Activated T-cell treated with anti-CD3 and anti-CD28 coated beads, Interleukin-2, amount 50 U/mL, for 4 hours (primary cell): ENCODE measurements around the gene COP1. TPM values are rescaled to one million over a fixed set of nuclear protein-coding genes. Genes with fewer than 3 reads are reported as not detected.
"Not testable (repeated sequence)": the region's sequence is repeated elsewhere in the genome, so short reads cannot be mapped to it uniquely, and the experiment has no call there.

Experiments
- ATAC-seq, 2 donors: fragments of 200-7000 bp; cut with Tn5 transposase; one replicate each; pipeline ENCODE4 v1.10.0; 2021
- DNase-seq: peaks from one replicate; pipeline ENCODE4 v3.0.0-alpha.2; 2020
- H3K27me3 Mint-ChIP-seq: one replicate; pipeline ENCODE4 v1.8.0; 2021; ENCODE audit warnings: low read depth, mixed read lengths
- H3K36me3 Mint-ChIP-seq: one replicate; pipeline ENCODE4 v1.8.0; 2022; ENCODE audit warnings: mixed read lengths; ENCODE audit not compliant: insufficient read depth
- H3K4me1 Mint-ChIP-seq: one replicate; pipeline ENCODE4 v1.8.0; 2021; ENCODE audit warnings: low read depth, mixed read lengths
- H3K4me3 Mint-ChIP-seq: one replicate; pipeline ENCODE4 v1.8.0; 2021; ENCODE audit warnings: mild to moderate bottlenecking, moderate library complexity, mixed read lengths
- H3K9me3 Mint-ChIP-seq: one replicate; pipeline ENCODE4 v1.8.0; 2021; ENCODE audit warnings: mixed read lengths
- total RNA-seq, 3 donors: library from RNA; stranded (reverse); gene quantifications; one replicate each; pipeline ENCODE4 v1.2.1, GENCODE V29; 2021

The COP1 gene
- total RNA-seq, 3 donors from 2014 or later: 36.2 to 41.2 (median 39.3) TPM

DNA sequence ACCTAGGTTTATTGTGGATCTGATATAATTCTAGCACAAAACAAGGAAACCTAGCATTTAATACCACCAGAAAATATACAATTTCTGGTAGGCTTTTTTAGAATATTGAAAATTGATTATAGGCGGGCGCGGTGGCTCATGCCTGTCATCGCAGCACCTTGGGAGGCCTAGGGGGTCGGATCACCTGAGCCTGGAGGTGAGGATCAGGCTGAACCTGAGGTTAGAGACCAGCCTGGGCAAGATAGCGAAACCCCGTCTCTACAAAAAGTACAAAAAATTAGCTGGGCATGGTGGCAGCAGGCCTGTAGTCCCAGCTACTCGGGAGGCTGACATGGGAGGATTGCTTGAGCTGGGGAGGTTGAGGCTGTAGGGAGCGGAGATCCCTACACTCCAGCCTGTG is 948 bp upstream of the COP1 start:
- no peak for ATAC-seq

DNA sequence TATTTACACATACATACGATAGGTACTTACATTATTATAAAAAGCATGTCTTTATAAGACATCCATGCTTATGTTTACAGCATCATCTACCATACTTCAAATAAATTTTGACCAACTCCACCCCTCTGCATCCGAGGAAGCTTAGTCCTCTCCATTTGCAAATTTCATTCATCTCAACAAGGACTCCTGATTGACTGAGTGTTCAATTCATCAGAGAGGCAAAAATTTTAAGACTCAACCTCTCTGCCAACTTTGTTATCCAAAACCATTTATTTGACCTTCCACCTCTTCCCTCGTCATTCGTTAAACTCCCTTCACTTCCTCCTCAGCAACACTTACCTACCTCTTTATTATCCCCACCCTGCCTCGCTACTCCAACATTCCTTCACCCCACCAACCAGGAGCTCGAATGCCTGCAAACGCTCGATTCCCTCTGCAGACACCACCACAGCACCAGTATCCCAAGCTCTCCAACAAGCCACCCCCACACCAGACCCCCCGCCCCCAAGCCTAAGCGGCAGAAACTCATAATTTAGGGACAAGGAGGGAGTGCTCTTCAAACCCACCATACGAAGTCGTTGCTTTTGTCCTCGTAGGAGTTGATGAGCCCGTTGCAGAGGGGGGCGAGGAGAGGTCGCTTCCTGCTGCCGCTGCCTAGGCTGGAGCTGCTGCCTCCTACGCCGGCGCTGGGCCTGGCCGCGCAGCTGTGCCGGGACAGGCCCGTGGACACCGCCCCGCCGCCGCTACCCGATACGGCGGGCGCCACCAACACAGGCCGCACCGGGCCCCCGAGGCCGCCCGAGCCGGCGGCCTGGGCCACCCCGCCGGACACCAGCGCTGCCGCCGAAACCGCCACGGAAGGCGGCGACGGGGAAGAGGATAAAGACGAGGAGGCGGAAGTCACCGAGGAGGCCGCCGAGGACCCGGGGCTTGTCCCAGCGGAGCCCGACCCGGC is 803 bp downstream of the COP1 start:
- DNase-seq (peak; percentile 20), ATAC-seq (peak; percentile 19 to 24)
- Mint-ChIP-seq H3K4me3 (peak overlapping the region; percentile 99), H3K9me3 (no peaks in the 10 kb centered on the region), H3K36me3 (peaks cover 6% of the 10 kb centered on the region), H3K27me3 (no peaks in the 10 kb centered on the region), H3K4me1 (peaks cover 40% of the 10 kb centered on the region)

More for the DNA sequence above, 948 bp upstream of the COP1 start:
- Mint-ChIP-seq H3K4me3 (peak overlapping the region; percentile 98), H3K9me3 (no peaks in the 10 kb centered on the region), H3K4me1 (peaks cover 34% of the 10 kb centered on the region), H3K36me3 (peaks cover 3% of the 10 kb centered on the region), H3K27me3 (no peaks in the 10 kb centered on the region)
- no peak for DNase-seq

DNA sequence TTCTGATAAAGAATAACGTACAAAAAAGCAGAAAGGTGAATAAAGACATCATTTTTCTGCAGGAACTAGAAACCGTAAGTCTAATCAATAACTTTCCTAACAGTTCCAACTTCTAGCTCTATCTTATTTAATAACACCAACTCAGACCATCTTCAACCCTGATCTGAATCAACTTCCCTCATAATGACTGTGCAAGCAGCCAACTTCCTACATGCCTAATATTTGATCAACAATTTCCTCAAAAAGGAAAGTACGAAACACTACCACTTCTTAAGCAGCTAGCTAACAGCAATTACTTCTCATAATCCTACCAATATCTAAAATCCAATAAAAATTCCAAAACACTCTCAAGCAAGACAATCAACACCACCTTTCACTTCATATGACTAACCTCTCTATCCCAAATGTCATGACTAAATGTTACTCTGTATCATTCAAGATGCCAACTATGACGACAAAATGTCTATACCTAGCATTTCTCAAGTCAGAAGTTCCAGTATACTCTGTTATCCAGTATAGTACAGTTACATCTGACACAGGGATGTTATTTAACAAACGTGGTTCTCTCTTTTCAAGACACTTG is 1.7 kb downstream of the COP1 start:
- ATAC-seq (peak; percentile 4 to 12), DNase-seq (no peak)
- Mint-ChIP-seq H3K9me3 (no peaks in the 10 kb centered on the region), H3K4me3 (peak overlapping the region; percentile 99), H3K27me3 (no peaks in the 10 kb centered on the region), H3K36me3 (peaks cover 6% of the 10 kb centered on the region), H3K4me1 (peaks cover 44% of the 10 kb centered on the region)

- not testable (repeated sequence) for ATAC-seq, H3K36me3 Mint-ChIP-seq, H3K27me3 Mint-ChIP-seq, DNase-seq, H3K9me3 Mint-ChIP-seq
- Mint-ChIP-seq H3K4me1 (peaks cover 52% of the 10 kb centered on the region), H3K4me3 (peak overlapping the region; percentile 99)
Measured at GRCh38 chr1:176204655-176205054, 2.4 kb downstream of the COP1 start.

GRCh38 chr1:176203735-176204134 is 3.4 kb downstream of the COP1 start:
- Mint-ChIP-seq H3K4me1 (peaks cover 57% of the 10 kb centered on the region), H3K4me3 (no peak overlapping the region), H3K27me3 (no peaks in the 10 kb centered on the region), H3K36me3 (peaks cover 3% of the 10 kb centered on the region), H3K9me3 (no peaks in the 10 kb centered on the region)
- ATAC-seq (no peak), DNase-seq (no peak)

GRCh38 chr1:176201568-176201967 is 5.5 kb downstream of the COP1 start:
- DNase-seq: no peak
- Mint-ChIP-seq H3K27me3 (no peaks in the 10 kb centered on the region), H3K9me3 (no peaks in the 10 kb centered on the region), H3K36me3 (peaks cover 7% of the 10 kb centered on the region), H3K4me3 (no peak overlapping the region), H3K4me1 (peaks cover 65% of the 10 kb centered on the region)
- no peak for ATAC-seq

DNA sequence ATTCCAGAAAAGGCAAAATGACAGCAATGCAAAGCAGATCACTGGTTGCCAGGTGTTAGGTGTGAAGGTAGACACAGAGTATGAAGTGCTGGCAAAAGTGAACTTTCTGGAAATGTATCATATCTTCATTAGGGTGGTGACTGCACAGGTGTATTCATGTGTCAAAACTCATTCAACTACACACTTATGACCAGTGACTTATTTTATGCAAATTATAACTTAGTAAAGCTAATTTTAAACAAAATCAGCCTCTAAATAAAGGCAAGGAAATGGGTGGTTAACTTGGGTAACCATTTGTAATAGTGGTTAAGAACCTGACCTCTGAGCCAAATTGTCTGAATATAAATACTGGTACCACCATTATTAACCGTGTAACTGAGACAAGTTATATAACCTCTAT is 7.4 kb downstream of the COP1 start:
- H3K36me3 Mint-ChIP-seq: peaks cover 7% of the 10 kb centered on the region
- peaks cover 68% of the 10 kb centered on the region for H3K4me1 Mint-ChIP-seq
- no peaks in the 10 kb centered on the region for H3K9me3 Mint-ChIP-seq
- DNase-seq (no peak), ATAC-seq (no peak)
- H3K27me3 Mint-ChIP-seq: no peaks in the 10 kb centered on the region
- H3K4me3 Mint-ChIP-seq: no peak overlapping the region

- Mint-ChIP-seq H3K36me3 (peaks cover 8% of the 10 kb centered on the region), H3K27me3 (no peaks in the 10 kb centered on the region), H3K4me3 (no peak overlapping the region), H3K4me1 (peaks cover 67% of the 10 kb centered on the region), H3K9me3 (peaks cover 3% of the 10 kb centered on the region)
- ATAC-seq (no peak), DNase-seq (no peak)
Measured at GRCh38 chr1:176198413-176198812, 8.7 kb downstream of the COP1 start.

GRCh38 chr1:176196728-176197127 is 10.4 kb downstream of the COP1 start:
- Mint-ChIP-seq H3K9me3 (peaks cover 3% of the 10 kb centered on the region), H3K36me3 (peaks cover 10% of the 10 kb centered on the region), H3K27me3 (no peaks in the 10 kb centered on the region), H3K4me1 (peaks cover 76% of the 10 kb centered on the region), H3K4me3 (peak overlapping the region; percentile 74)
- DNase-seq (no peak), ATAC-seq (peak in 1 of 2 donors; percentile 27)

DNA sequence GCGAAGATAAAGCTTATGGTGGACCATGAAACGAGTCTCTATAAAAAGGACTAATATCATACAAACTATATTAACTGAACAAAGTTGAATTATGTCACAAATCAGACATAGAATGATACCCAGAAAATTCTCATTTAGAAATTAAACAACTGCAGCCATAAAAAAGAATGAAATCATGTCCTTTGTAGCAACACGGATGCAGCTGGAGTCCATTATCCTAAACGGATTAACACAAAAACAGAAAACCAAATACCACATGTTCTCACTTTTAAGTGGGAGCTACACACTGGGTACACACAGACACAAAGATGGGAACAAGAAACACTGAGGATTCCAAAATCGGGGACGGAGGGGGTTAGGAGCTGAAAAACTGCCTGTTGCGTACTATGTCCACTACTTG is 11.5 kb downstream of the COP1 start:
- Mint-ChIP-seq H3K9me3 (peaks cover 3% of the 10 kb centered on the region), H3K36me3 (peaks cover 14% of the 10 kb centered on the region), H3K27me3 (no peaks in the 10 kb centered on the region), H3K4me3 (peak overlapping the region; percentile 13), H3K4me1 (peaks cover 76% of the 10 kb centered on the region)
- ATAC-seq (no peak), DNase-seq (no peak)

DNA sequence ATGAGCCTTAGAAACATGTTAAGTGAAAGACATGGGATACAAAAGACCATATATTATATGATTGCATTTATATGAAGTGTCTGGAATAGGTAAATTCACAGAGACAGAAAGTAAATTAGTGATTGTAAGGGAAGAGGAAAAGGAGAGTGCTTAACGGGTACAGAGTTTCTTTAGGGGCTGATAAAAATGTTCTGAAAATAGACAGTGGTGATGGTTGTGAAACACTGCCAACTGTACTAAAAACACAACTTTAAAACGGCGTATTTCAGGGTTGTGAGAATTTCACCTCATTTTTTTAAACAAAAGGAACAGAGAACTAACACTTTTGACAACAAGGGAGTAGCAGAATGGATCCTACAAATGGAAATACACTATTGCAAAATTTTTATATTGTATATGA is 13.4 kb downstream of the COP1 start:
- ATAC-seq (no peak), DNase-seq (no peak)
- Mint-ChIP-seq H3K36me3 (peaks cover 14% of the 10 kb centered on the region), H3K27me3 (no peaks in the 10 kb centered on the region), H3K4me3 (no peak overlapping the region), H3K9me3 (peaks cover 3% of the 10 kb centered on the region), H3K4me1 (peaks cover 78% of the 10 kb centered on the region)

- Mint-ChIP-seq H3K36me3 (peaks cover 13% of the 10 kb centered on the region), H3K27me3 (no peaks in the 10 kb centered on the region), H3K9me3 (peaks cover 3% of the 10 kb centered on the region), H3K4me3 (no peak overlapping the region), H3K4me1 (peaks cover 79% of the 10 kb centered on the region)
- no peak for DNase-seq
- peak; percentile 43 to 72 for ATAC-seq
Measured at GRCh38 chr1:176193023-176193422, 14.1 kb downstream of the COP1 start.

DNA sequence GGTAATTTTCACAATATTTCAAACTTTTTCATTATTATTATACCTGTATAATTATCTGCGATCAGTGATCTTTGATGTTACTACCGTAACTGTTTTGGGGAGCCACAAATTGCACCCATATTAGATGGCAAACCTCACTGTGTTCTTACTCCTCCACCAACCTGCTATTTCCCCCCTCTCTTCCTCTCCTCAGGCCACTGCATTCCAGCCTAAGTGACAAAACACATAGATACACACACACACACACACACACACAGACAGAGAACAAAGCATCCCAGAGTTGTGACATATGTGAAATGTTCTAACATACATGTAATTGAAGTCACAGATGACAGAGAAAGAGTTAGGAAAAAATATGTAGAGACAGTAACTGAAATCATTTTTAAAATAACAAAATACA is 18.5 kb downstream of the COP1 start:
- Mint-ChIP-seq H3K36me3 (peaks cover 17% of the 10 kb centered on the region), H3K27me3 (no peaks in the 10 kb centered on the region), H3K9me3 (no peaks in the 10 kb centered on the region), H3K4me1 (peaks cover 71% of the 10 kb centered on the region), H3K4me3 (no peak overlapping the region)
- DNase-seq (no peak), ATAC-seq (no peak)

DNA sequence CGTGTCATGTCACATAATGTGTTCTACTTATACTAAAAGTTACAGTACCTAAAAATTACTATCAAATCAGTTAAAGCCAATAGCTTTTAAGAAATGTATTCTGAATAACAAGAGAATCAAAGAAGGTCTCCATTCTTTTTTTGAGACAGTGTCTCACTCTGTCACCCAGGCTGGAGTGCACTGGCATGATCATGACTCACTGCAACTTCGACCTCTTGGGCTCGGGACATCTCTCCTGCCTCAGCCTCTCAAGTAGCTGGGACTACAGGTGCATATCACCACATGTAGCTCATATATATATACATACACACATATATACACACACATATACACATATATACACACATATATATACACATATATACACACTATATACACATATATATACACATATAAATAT is 20.1 kb downstream of the COP1 start:
- H3K4me1 Mint-ChIP-seq: peaks cover 65% of the 10 kb centered on the region
- no peaks in the 10 kb centered on the region for H3K9me3 Mint-ChIP-seq
- H3K4me3 Mint-ChIP-seq: no peak overlapping the region
- no peak for DNase-seq
- no peak for ATAC-seq
- no peaks in the 10 kb centered on the region for H3K27me3 Mint-ChIP-seq
- peaks cover 20% of the 10 kb centered on the region for H3K36me3 Mint-ChIP-seq

DNA sequence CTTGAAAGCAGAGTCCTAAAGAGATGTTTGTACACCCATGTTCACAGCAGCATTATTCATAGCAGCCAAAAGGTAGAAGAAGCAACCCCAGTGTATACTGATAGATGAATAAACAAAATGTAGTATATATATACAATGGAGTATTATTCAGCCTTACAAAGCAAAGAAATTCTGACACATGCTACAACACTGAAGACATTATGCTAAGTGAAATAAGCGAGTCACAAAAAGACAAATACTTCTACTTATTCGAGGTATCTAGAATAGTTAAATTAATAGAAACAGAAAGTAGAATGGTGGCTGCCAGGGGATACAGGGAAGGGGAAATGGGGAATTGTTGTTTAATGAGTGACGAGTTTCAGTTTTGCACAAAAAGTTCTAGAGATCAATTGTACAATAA is 23.5 kb downstream of the COP1 start:
- ATAC-seq: peak; percentile 62 to 65
- H3K27me3 Mint-ChIP-seq: no peaks in the 10 kb centered on the region

More for the DNA sequence above, 23.5 kb downstream of the COP1 start:
- Mint-ChIP-seq H3K9me3 (no peaks in the 10 kb centered on the region), H3K4me3 (no peak overlapping the region), H3K36me3 (peaks cover 27% of the 10 kb centered on the region), H3K4me1 (peaks cover 48% of the 10 kb centered on the region)
- DNase-seq: no peak
